Hematopoietic multipotent progenitor cell treated with erythropoietin and hydrocortisone succinate and interleukin-3 and kit ligand, for 4 days (in vitro differentiated cells): ENCODE data around the gene KISS1R.
A peak's percentile ranks its signal among the peaks of the same experiment; 100 is the strongest.
"Not testable (repeated sequence)": the region's sequence is repeated elsewhere in the genome, so short reads cannot be mapped to it uniquely, and the experiment has no call there.

Source experiments
- DNase-seq: peaks from one replicate; pipeline ENCODE4 v3.0.0-alpha.2; 2015

Gene KISS1R

GRCh38 chr19:955803-956765 lies 39.0 kb downstream of the KISS1R start:
- DNase-seq, result no peak

GRCh38 chr19:956766-957440 lies 39.8 kb downstream of the KISS1R start:
- DNase-seq, result no peak

- not testable (repeated sequence) for DNase-seq
Measured at GRCh38 chr19:957578-957977, 40.4 kb downstream of the KISS1R start.

- DNase-seq, result no peak
Measured at GRCh38 chr19:958967-959855, 42.1 kb downstream of the KISS1R start.

- DNase-seq, result no peak
Measured at GRCh38 chr19:960020-960419, 42.9 kb downstream of the KISS1R start.

GRCh38 chr19:960601-960938 lies 43.4 kb downstream of the KISS1R start:
- DNase-seq, result no peak

- peak; percentile 93 for DNase-seq
Measured at GRCh38 chr19:961866-962620, 44.9 kb downstream of the KISS1R start.

GRCh38 chr19:962683-963400 lies 45.7 kb downstream of the KISS1R start:
- no peak for DNase-seq

GRCh38 chr19:963486-963951 lies 46.4 kb downstream of the KISS1R start:
- no peak for DNase-seq

GRCh38 chr19:964116-964520 lies 47.0 kb downstream of the KISS1R start:
- no peak for DNase-seq

GRCh38 chr19:964761-965694 lies 47.9 kb downstream of the KISS1R start:
- no peak for DNase-seq

GRCh38 chr19:966485-967088 lies 49.5 kb downstream of the KISS1R start:
- DNase-seq, result no peak
